GM12891 (cell line): ENCODE measurements around the gene PRG2.

ENCODE experiments used
- PAX5 ChIP-seq: IDR thresholded peaks from 2 replicates; pipeline ENCODE4 v1.6.1; 2011; ENCODE audit warnings: low read length, moderate library complexity, mild to moderate bottlenecking; ENCODE audit not compliant: insufficient read depth, severe bottlenecking
- POLR2A ChIP-seq: IDR thresholded peaks from 2 replicates; pipeline ENCODE4 v1.6.1; 2011; ENCODE audit warnings: low read depth, low read length, control low read depth
- POLR2AphosphoS5 ChIP-seq: IDR thresholded peaks from 2 replicates; pipeline ENCODE4 v1.6.1; 2011; ENCODE audit warnings: low read depth, low read length, control low read depth
- POU2F2 ChIP-seq: IDR thresholded peaks from 2 replicates; pipeline ENCODE4 v1.6.1; 2011; ENCODE audit warnings: low read depth, mild to moderate bottlenecking, control low read depth, low read length, moderate library complexity
- SPI1 ChIP-seq: IDR thresholded peaks from 2 replicates; pipeline ENCODE4 v1.6.1; 2011; ENCODE audit warnings: low read depth, low read length, control low read depth
- TAF1 ChIP-seq: IDR thresholded peaks from 2 replicates; pipeline ENCODE4 v1.6.1; 2011; ENCODE audit warnings: low read depth, low read length, control low read depth

DNA sequence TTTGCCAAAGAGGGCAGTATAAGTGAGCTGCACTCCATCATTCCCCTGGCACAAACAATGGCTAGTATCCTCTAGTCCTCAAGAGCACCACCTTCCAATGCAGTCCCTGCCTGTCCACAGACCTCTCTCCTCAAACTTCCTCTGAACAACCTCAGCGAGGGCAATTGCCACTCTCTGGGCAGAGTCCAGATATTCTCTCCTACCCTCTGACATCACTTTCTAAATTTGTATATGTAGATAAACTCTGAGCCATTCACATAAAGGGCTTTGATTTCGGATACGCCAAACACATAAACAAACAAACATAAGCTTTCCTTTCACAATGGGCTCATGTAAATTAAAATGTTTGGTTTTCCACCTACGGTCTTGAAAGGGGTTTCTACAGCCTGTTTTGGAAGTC, 39.5 kb upstream of the PRG2 start:
- TF ChIP-seq TAF1 (no peak), POLR2AphosphoS5 (no peak), POLR2A (no peak), SPI1 (no peak), POU2F2 (no peak), PAX5 (no peak)
